Astrocyte of the spinal cord (primary cell): Measurements from ENCODE around the gene FKBP2.

ENCODE experiments used
- DNase-seq: peaks from one replicate; pipeline ENCODE4 v3.0.0; 2011; ENCODE audit warnings: low read depth, low spot score
- H3K4me3 ChIP-seq: 2 replicates; pipeline ENCODE4 v1.5.1; 2011; ENCODE audit warnings: low read depth, mild to moderate bottlenecking, low read length, moderate library complexity
- in situ Hi-C: cut with HindIII; loops from 2 replicates; pipeline ENCODE4 v1.10.0; 2017; ENCODE audit warnings: low sequenced_read_pairs
- TF ChIP-seq, protein P1 (sequence below): IDR thresholded peaks from 2 replicates; pipeline ENCODE4 v1.5.1; 2012; ENCODE audit warnings: low read depth, mild to moderate bottlenecking, low read length, inconsistent platforms

The FKBP2 gene

DNA sequence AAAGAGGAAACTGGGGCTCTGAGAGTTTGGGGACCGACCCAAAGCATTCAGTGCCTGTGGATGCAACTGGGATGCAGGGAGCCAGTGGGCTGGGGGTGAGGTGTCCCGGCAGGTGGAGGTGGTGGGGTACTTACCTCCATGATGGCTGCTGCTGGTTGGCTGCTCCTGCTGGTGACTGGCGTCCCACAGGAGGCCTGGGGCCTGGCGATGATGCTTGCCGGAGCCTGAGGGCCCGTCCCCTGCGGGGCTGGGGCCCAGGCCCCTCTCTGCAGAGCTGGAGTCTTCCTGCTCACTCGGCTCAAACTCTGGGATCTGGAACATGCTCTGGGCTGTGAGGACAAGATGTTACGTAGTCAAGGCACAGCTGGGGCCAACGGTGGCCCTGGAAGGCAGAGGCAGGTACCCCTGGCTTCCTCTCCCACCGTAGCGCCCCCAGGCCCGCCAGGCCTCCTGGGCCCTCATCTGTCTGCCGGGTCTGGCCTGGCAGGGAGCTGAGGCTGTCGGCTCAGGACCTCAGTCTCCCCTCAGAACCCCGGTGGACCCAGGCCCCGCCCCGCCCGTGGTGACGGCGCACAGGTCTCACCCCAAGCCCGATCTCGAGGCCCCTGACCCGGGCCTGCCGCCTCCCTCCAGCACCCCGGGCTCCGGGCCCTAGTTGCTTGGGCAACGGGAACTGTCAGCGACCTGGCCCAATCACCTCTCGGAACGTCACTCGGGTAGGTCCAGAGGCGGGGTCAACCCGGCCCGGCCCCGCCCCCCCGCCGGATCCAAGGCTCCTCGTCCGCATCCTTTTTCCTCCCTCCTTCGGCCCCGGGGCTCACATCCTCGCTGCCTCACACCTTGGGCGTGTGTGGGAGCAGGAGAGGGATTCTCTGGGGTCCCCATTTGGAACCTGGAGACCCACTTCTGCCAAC is 43.4 kb downstream of the FKBP2 start, which contains the start of gene BAD:
BAD (minus strand) TSS at position 618 of the 914 bp plus-strand sequence; CDS start at position 321, 297 bp downstream.
- TF ChIP-seq, protein P1, sequence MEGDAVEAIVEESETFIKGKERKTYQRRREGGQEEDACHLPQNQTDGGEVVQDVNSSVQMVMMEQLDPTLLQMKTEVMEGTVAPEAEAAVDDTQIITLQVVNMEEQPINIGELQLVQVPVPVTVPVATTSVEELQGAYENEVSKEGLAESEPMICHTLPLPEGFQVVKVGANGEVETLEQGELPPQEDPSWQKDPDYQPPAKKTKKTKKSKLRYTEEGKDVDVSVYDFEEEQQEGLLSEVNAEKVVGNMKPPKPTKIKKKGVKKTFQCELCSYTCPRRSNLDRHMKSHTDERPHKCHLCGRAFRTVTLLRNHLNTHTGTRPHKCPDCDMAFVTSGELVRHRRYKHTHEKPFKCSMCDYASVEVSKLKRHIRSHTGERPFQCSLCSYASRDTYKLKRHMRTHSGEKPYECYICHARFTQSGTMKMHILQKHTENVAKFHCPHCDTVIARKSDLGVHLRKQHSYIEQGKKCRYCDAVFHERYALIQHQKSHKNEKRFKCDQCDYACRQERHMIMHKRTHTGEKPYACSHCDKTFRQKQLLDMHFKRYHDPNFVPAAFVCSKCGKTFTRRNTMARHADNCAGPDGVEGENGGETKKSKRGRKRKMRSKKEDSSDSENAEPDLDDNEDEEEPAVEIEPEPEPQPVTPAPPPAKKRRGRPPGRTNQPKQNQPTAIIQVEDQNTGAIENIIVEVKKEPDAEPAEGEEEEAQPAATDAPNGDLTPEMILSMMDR, result no peak
- in situ Hi-C loops, result no loop called here
- H3K4me3 ChIP-seq, result peak within 1 kb of the TSS; percentile 71
- peak; percentile 90 for DNase-seq

DNA sequence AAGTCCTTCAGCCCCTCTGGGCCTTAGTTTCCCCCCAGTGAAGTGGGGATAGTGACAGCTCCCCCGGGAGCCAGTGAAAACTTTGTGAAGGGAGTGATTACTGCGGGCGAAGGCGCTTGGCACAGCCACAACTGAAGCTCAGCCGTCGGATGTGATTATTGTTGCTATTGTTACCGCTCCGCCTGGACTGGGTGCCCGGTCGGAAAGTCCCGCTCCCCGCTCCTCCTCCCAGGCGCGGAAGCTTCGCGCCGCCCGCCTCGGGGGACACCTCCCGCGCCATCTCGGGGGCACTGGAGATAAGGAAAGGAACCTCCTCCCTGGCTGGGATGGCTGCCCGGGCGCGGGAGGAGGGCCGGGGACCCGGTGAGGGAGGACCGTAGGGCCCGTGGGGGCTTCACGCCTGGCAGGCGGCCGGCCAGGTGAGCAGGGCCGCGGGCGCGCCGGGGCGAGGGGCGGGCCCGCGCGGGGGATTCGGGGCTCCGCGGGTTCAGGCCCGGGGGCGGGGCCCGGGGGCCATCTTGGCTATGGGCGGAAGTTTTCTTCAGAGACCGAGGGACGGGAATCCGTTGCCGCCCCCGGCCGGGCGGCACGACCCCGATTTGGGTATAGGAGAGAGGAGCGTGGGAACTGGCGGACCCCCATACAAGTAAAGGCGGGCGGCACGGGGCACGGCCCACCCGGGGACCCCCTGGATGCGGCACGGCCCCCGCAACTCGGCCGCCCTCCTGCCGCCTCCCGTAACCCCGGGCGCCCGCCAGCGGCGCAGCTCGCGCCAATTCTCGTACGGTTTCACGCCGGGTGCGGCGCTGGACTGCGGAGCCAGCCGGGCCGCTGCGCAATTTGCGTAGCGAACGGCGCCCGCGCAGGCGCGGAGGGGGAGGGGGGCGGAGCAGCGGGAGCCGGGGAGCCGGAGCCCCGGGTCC is 44.3 kb downstream of the FKBP2 start, which contains the start of gene GPR137:
GPR137 (plus strand) TSS at position 887 of the 923 bp plus-strand sequence. CDS start 677 bp downstream, outside the sequence.
- in situ Hi-C loops, result no loop called here
- TF ChIP-seq, protein P1, result no peak
- H3K4me3 ChIP-seq, result peak within 1 kb of the TSS; percentile 71
- DNase-seq, result peak; percentile 65

DNA sequence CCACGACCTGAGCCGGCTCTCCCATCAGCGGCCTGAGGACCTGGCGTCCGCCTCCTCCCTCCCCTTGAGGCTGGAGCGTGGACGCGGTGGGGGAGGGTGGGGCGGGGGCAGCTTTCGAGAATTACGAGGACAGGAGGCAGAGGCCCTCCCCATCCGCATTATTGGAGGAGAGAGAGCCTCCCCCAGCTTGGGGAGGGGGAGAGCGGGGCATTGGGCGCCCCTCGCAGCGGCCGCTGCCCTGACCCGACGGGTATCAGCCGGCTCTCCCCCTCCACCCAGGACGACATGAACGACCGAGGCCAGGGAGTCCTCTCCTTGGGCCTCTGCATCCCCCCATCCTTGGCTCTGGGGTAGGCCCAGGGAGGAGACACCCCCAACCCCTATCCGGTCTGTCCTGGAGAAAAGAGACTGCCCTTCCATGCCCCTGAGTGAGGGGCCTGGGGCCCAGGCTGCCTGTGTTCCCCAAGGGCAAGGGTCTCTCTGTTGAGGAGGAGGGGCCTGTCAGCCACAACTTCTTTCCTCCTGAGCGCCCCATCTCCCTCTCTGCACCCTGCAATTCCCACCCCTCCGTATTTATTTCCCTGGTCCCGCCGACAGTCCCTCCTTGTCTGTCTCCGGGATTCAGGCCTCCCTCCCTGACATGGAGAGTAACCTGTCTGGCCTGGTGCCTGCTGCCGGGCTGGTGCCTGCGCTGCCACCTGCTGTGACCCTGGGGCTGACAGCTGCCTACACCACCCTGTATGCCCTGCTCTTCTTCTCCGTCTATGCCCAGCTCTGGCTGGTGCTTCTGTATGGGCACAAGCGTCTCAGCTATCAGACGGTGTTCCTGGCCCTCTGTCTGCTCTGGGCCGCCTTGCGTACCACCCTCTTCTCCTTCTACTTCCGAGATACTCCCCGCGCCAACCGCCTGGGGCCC is 45.2 kb downstream of the FKBP2 start:
- H3K4me3 ChIP-seq, result peak overlapping the region; percentile 71
- in situ Hi-C loops, result no loop called here
- TF ChIP-seq, protein P1, result no peak
- no peak for DNase-seq

DNA sequence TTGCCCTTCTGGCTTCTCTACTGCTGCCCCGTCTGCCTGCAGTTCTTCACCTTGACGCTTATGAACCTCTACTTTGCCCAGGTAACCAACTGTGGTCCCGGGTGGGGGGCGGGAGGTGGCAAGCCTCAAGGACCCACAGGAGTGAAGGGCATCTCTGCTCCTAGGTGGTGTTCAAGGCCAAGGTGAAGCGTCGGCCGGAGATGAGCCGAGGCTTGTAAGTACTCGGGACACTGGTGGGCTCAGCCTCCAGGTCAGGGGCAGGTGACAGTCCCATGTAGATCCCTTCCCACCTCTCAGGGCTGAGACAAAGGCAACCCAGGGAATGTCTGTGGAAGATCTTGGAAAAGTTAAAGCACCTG is 45.9 kb downstream of the FKBP2 start:
- no peak for DNase-seq
- TF ChIP-seq, protein P1, result no peak
- H3K4me3 ChIP-seq, result no peak overlapping the region
- in situ Hi-C loops, result no loop called here

DNA sequence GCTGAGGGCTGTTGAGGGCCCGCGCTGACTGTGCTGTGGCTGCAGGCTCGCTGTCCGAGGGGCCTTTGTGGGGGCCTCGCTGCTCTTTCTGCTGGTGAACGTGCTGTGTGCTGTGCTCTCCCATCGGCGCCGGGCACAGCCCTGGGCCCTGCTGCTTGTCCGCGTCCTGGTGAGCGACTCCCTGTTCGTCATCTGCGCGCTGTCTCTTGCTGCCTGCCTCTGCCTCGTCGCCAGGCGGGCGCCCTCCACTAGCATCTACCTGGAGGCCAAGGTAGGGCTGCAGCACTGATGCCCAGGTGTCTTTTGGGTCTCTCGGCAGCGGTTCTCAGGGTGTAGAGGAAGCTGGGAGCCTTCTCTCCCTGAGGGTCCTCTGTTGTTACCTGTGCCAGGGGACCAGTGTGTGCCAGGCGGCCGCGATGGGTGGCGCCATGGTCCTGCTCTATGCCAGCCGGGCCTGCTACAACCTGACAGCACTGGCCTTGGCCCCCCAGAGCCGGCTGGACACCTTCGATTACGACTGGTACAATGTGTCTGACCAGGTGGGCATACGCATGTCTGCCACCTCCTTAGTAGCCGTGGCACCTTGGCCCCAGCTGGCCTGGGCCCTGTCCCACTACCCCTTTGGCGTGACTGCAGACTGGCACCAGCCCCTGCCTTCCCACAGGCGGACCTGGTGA is 46.9 kb downstream of the FKBP2 start:
- H3K4me3 ChIP-seq, result no peak overlapping the region
- TF ChIP-seq, protein P1, result no peak
- DNase-seq, result no peak
- in situ Hi-C loops, result no loop called here
